Measurements from ENCODE around the gene NAA80.

The NAA80 gene

DNA sequence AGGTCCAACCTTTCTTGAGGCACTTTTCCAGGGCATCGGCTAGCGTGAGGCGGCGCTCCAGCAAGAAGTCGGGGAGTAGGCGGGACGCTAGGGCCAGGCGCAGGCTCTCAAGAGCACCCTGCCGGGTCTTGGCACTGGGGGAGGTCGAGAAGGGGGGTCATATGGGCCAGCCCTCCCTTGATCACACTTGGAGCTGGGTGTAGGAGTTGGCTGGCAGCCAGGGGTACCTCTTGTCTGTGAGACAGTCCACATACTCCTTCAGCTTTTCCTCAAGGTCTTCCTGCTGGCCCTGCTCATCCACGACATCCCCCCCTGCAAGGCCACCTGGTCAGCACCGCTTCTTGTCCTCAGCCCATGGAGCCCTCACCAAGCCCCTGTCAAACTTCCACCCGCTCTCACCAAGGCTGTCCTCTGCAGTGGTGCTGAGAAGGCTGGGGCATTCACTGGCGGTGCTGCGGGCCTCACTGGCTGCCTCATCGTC lies 9.0 kb downstream of the NAA80 start:
- no peak for TF ChIP-seq EZH2phosphoT487 (IDR thresholded peaks at IDR 0.05; ENCODE audit: borderline replicate concordance, low read length)
- TF ChIP-seq, protein P1, sequence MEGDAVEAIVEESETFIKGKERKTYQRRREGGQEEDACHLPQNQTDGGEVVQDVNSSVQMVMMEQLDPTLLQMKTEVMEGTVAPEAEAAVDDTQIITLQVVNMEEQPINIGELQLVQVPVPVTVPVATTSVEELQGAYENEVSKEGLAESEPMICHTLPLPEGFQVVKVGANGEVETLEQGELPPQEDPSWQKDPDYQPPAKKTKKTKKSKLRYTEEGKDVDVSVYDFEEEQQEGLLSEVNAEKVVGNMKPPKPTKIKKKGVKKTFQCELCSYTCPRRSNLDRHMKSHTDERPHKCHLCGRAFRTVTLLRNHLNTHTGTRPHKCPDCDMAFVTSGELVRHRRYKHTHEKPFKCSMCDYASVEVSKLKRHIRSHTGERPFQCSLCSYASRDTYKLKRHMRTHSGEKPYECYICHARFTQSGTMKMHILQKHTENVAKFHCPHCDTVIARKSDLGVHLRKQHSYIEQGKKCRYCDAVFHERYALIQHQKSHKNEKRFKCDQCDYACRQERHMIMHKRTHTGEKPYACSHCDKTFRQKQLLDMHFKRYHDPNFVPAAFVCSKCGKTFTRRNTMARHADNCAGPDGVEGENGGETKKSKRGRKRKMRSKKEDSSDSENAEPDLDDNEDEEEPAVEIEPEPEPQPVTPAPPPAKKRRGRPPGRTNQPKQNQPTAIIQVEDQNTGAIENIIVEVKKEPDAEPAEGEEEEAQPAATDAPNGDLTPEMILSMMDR (IDR thresholded peaks at IDR 0.05; ENCODE audit: low read depth, low read length, poor library complexity, severe bottlenecking), result no peak
- Histone ChIP-seq H3K9me2 (replicated peaks; ENCODE audit: control insufficient read depth, low read length) (no peaks in the 10 kb centered on the region), H4K20me1 (ENCODE audit: control insufficient read depth, insufficient read depth, low read depth, low read length) (no peaks in the 10 kb centered on the region), H3F3A (ENCODE audit: control insufficient read depth, insufficient read depth) (no peaks in the 10 kb centered on the region), H3K4me3 (ENCODE audit: low read length) (no peak overlapping the region), H3K4me2 (ENCODE audit: low read length) (peak overlapping the region; percentile 82), H3K4me1 (ENCODE audit: control insufficient read depth, low read length) (peaks cover 16% of the 10 kb centered on the region), H3K79me2 (ENCODE audit: control insufficient read depth, low read length) (peaks cover 32% of the 10 kb centered on the region), H3K27me3 (ENCODE audit: control insufficient read depth, low read length) (no peaks in the 10 kb centered on the region), H3K27ac (ENCODE audit: low read depth, low read length) (no peak overlapping the region), H3K9me3 (ENCODE audit: control insufficient read depth, insufficient read depth, low read length) (no peaks in the 10 kb centered on the region), H3K36me3 (ENCODE audit: control insufficient read depth, low read length) (peaks cover 55% of the 10 kb centered on the region)

DNA sequence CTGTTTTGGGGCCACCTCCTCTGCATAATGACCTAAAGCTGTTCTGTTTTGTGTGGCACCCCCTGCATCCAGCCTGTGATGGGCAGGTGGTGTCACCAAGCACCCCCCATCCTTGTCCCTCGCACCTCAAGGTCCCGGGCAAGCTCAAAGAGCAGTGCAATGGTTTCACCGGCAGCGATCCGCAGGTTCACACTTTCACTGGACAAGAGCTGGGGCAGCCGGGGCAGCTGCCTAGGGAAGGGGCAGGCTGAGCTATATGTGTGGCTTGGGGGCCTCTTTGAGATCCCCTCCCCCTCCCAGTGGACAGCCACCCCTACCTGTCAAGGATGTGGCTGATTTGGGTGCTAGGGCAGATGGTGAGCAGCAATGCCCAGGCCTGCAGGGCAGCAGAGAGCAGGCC lies 10.1 kb downstream of the NAA80 start:
- Histone ChIP-seq H4K20me1 (ENCODE audit: control insufficient read depth, insufficient read depth, low read depth, low read length) (no peaks in the 10 kb centered on the region), H3K4me3 (ENCODE audit: low read length) (no peak overlapping the region), H3K9me2 (replicated peaks; ENCODE audit: control insufficient read depth, low read length) (no peaks in the 10 kb centered on the region), H3K4me2 (ENCODE audit: low read length) (no peak overlapping the region), H3K27me3 (ENCODE audit: control insufficient read depth, low read length) (no peaks in the 10 kb centered on the region), H3K27ac (ENCODE audit: low read depth, low read length) (no peak overlapping the region), H3K9me3 (ENCODE audit: control insufficient read depth, insufficient read depth, low read length) (no peaks in the 10 kb centered on the region), H3K79me2 (ENCODE audit: control insufficient read depth, low read length) (peaks cover 32% of the 10 kb centered on the region), H3K36me3 (ENCODE audit: control insufficient read depth, low read length) (peaks cover 55% of the 10 kb centered on the region), H3K4me1 (ENCODE audit: control insufficient read depth, low read length) (peaks cover 16% of the 10 kb centered on the region), H3F3A (ENCODE audit: control insufficient read depth, insufficient read depth) (no peaks in the 10 kb centered on the region; the same call in 1 of the 2 replicates)
- no peak for TF ChIP-seq EZH2phosphoT487 (IDR thresholded peaks at IDR 0.05; ENCODE audit: borderline replicate concordance, low read length)
- TF ChIP-seq, protein P1 (IDR thresholded peaks at IDR 0.05; ENCODE audit: low read depth, low read length, poor library complexity, severe bottlenecking), result no peak

DNA sequence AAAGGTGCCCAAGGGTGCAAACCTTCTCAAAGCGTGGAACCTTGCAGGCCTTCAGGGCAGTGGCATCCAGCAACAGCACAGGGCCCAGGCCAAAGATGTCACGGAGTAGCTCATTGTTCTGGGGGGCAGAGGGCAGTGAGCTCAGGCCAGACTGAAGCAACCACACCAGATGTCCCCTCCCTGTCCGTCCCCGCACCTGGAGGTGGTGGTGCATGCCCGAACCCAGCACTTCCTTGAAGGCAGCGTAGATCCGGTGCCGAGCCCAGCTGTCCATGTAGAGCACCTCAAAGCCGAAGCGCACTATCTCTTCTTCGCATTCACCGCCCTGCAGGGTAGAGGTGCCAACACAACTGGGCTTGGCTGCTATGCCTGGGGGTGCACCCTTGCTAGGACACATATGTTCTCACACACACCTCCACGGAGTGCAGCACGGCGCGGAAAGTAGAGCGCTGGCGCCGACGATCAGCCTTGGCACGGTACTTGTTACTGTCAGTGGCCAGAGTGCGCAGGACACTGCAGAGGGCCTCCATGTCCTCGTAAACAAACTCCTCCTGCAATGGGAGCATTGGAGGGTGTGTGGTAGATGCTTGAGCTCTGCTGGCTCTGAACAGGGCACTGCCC lies 10.7 kb downstream of the NAA80 start:
- TF ChIP-seq EZH2phosphoT487 (IDR thresholded peaks at IDR 0.05; ENCODE audit: borderline replicate concordance, low read length), result no peak
- TF ChIP-seq, protein P1 (IDR thresholded peaks at IDR 0.05; ENCODE audit: low read depth, low read length, poor library complexity, severe bottlenecking), result no peak
- Histone ChIP-seq H3K79me2 (ENCODE audit: control insufficient read depth, low read length) (peaks cover 32% of the 10 kb centered on the region), H3K9me2 (replicated peaks; ENCODE audit: control insufficient read depth, low read length) (no peaks in the 10 kb centered on the region)

More for the DNA sequence above, 10.7 kb downstream of the NAA80 start:
- no peaks in the 10 kb centered on the region; the same call in 1 of the 2 replicates for H3F3A ChIP-seq (ENCODE audit: control insufficient read depth, insufficient read depth)
- peaks cover 16% of the 10 kb centered on the region for H3K4me1 ChIP-seq (ENCODE audit: control insufficient read depth, low read length)
- no peaks in the 10 kb centered on the region for H3K27me3 ChIP-seq (ENCODE audit: control insufficient read depth, low read length)
- no peak overlapping the region for H3K4me3 ChIP-seq (ENCODE audit: low read length)
- no peaks in the 10 kb centered on the region for H4K20me1 ChIP-seq (ENCODE audit: control insufficient read depth, insufficient read depth, low read depth, low read length)
- peaks cover 55% of the 10 kb centered on the region for H3K36me3 ChIP-seq (ENCODE audit: control insufficient read depth, low read length)
- H3K27ac ChIP-seq (ENCODE audit: low read depth, low read length), result no peak overlapping the region
- H3K4me2 ChIP-seq (ENCODE audit: low read length), result no peak overlapping the region
- no peaks in the 10 kb centered on the region for H3K9me3 ChIP-seq (ENCODE audit: control insufficient read depth, insufficient read depth, low read length)

All from DOHH2 (cell line).